DOHH2 (cell line): ENCODE results near the gene NPBWR2.

Experiments
- H3F3A ChIP-seq: fragments of 200-600 bp; sonication (generic), shearing (Covaris generic); 2 replicates; pipeline ENCODE4 v1.6.0; 2016; ENCODE audit warnings: antibody characterized with exemption, mild to moderate bottlenecking; ENCODE audit not compliant: control insufficient read depth, insufficient read depth
- H3K27ac ChIP-seq: fragments of 200-600 bp; sonication (generic); 2 replicates; pipeline ENCODE4 v1.5.1; 2014; ENCODE audit warnings: low read depth, mild to moderate bottlenecking, low read length, moderate library complexity
- H3K27me3 ChIP-seq: fragments of 200-600 bp; sonication (generic); 2 replicates; pipeline ENCODE4 v1.6.1; 2014; ENCODE audit warnings: mild to moderate bottlenecking, low read length, mixed read lengths; ENCODE audit not compliant: control insufficient read depth
- H3K36me3 ChIP-seq: fragments of 200-600 bp; sonication (generic); 2 replicates; pipeline ENCODE4 v1.6.1; 2014; ENCODE audit warnings: mild to moderate bottlenecking, low read length, moderate library complexity, mixed read lengths; ENCODE audit not compliant: control insufficient read depth
- H3K4me1 ChIP-seq: fragments of 200-600 bp; sonication (generic); 2 replicates; pipeline ENCODE4 v1.6.1; 2014; ENCODE audit warnings: mild to moderate bottlenecking, low read length, mixed read lengths; ENCODE audit not compliant: control insufficient read depth
- H3K4me2 ChIP-seq: fragments of 200-600 bp; sonication (generic); 2 replicates; pipeline ENCODE4 v1.6.0; 2014; ENCODE audit warnings: mild to moderate bottlenecking, low read length, moderate library complexity
- H3K4me3 ChIP-seq: fragments of 200-600 bp; sonication (generic); 2 replicates; pipeline ENCODE4 v1.5.1; 2014; ENCODE audit warnings: mild to moderate bottlenecking, low read length, mixed read lengths
- H3K79me2 ChIP-seq: fragments of 200-600 bp; sonication (generic); 2 replicates; pipeline ENCODE4 v1.6.1; 2014; ENCODE audit warnings: mild to moderate bottlenecking, low read length, mixed read lengths; ENCODE audit not compliant: control insufficient read depth
- H3K9me2 ChIP-seq: fragments of 200-600 bp; sonication (generic); replicated peaks from 2 replicates; pipeline ENCODE4 v1.6.1; 2014; ENCODE audit warnings: mild to moderate bottlenecking, low read length, mixed read lengths; ENCODE audit not compliant: control insufficient read depth
- H3K9me3 ChIP-seq: fragments of 200-600 bp; sonication (generic); 2 replicates; pipeline ENCODE4 v1.6.1; 2014; ENCODE audit warnings: antibody characterized with exemption, low read length, mixed read lengths; ENCODE audit not compliant: control insufficient read depth, insufficient read depth
- H4K20me1 ChIP-seq: fragments of 200-600 bp; sonication (generic); 2 replicates; pipeline ENCODE4 v1.6.0; 2014; ENCODE audit warnings: low read depth, mild to moderate bottlenecking, antibody characterized with exemption, low read length, moderate library complexity; ENCODE audit not compliant: control insufficient read depth, insufficient read depth
- EZH2phosphoT487 ChIP-seq: fragments of 200-600 bp; sonication (generic); IDR thresholded peaks from 2 replicates; pipeline ENCODE4 v1.6.1; 2017; ENCODE audit warnings: borderline replicate concordance, mild to moderate bottlenecking, antibody characterized with exemption, low read length, moderate library complexity, mixed read lengths
- TF ChIP-seq, protein P1 (sequence below): fragments of 200-600 bp; sonication (generic); IDR thresholded peaks from one replicate; pipeline ENCODE4 v1.5.1; 2014; ENCODE audit warnings: antibody characterized with exemption, mild to moderate bottlenecking, low read depth, low read length; ENCODE audit not compliant: poor library complexity, severe bottlenecking

Gene NPBWR2

DNA sequence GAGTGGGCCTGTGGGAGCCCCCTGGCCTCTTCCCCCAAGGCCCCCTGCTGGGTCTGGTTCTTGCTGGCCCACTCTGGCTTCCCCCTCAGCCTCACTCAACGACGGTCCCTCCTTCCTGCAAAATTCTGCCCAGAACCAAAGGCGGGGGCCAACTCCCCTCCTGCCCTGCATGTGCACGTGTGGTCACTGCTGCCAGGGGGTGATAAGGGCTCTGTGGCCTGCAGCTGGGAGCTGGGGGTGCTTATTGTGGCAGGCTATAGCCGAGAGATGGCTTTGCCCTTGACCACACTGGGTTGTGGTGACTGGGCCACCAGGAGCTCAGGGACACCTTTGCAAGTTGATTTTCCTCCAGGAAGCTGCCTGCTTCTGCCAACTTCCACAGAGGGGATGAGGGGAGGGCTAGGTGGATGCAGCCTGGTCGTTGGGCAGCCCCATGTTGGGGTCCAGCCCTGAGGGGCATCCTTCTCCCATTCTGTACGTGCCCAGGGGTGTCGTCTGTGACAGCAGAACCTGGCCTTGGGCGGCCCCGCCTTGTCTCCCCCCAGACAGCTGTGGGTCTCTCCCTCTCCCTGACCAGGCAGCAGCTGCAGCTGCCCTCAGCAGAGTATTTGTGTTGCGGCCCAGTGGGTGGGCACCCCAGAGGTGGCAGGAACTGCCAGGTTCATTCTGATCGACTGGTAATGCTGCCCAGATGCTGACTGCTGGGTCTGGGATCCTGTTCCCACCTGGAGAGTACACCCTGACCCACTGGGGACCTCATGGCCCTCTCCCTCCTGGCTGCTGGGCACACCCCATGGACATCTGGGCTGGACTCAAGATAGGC, 38.8 kb downstream of the NPBWR2 start:
- Histone ChIP-seq H3K4me1 (peaks cover 72% of the 10 kb centered on the region), H3K4me2 (no peak overlapping the region), H3K27ac (no peak overlapping the region)

DNA sequence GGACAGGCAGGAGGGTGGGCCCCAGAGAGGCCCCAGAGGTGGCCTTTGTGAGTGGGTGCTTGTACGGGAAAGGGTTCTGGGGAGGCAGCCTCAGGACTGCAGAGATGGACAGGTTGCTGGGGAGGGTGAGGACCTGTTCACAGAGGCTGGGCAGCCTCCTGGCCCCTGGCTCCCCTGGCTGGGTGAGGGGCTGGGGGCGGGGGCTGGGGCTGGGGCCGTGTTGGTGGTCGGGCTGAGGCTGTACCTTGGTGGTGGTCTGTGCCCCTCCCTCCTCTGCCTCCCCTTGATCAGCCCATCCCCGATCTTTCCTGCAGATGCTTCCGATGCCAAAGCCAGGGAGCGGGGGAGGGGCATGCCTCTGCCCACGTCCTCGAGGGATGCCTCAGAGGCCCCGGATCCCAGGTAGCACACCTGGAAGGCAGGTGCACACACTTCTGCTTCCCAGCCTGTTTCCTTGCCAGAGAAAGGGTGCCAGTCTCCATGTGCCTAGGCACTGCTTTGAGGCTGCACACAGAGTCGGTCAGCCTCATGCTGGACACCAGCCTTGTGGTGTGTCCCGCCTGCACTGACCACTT, 39.5 kb downstream of the NPBWR2 start:
- H4K20me1 ChIP-seq, result no peaks in the 10 kb centered on the region
- H3K9me2 ChIP-seq, result no peaks in the 10 kb centered on the region
- TF ChIP-seq, protein P1, sequence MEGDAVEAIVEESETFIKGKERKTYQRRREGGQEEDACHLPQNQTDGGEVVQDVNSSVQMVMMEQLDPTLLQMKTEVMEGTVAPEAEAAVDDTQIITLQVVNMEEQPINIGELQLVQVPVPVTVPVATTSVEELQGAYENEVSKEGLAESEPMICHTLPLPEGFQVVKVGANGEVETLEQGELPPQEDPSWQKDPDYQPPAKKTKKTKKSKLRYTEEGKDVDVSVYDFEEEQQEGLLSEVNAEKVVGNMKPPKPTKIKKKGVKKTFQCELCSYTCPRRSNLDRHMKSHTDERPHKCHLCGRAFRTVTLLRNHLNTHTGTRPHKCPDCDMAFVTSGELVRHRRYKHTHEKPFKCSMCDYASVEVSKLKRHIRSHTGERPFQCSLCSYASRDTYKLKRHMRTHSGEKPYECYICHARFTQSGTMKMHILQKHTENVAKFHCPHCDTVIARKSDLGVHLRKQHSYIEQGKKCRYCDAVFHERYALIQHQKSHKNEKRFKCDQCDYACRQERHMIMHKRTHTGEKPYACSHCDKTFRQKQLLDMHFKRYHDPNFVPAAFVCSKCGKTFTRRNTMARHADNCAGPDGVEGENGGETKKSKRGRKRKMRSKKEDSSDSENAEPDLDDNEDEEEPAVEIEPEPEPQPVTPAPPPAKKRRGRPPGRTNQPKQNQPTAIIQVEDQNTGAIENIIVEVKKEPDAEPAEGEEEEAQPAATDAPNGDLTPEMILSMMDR, result no peak
- no peak for TF ChIP-seq EZH2phosphoT487
- no peak overlapping the region for H3K27ac ChIP-seq
- H3K4me3 ChIP-seq, result no peak overlapping the region
- H3K79me2 ChIP-seq, result peaks cover 13% of the 10 kb centered on the region
- no peak overlapping the region for H3K4me2 ChIP-seq
- H3K27me3 ChIP-seq, result no peaks in the 10 kb centered on the region
- peaks cover 15% of the 10 kb centered on the region for H3K36me3 ChIP-seq
- H3F3A ChIP-seq, result peaks cover 4% of the 10 kb centered on the region; the same call in 1 of the 2 replicates
- H3K4me1 ChIP-seq, result peaks cover 67% of the 10 kb centered on the region
- H3K9me3 ChIP-seq, result no peaks in the 10 kb centered on the region

More for the DNA sequence above, 38.8 kb downstream of the NPBWR2 start:
- Histone ChIP-seq H3K4me3 (no peak overlapping the region), H3K9me2 (no peaks in the 10 kb centered on the region), H3K79me2 (peaks cover 9% of the 10 kb centered on the region), H3K9me3 (no peaks in the 10 kb centered on the region), H3F3A (peaks cover 4% of the 10 kb centered on the region; the same call in 1 of the 2 replicates), H3K36me3 (peaks cover 21% of the 10 kb centered on the region), H3K27me3 (no peaks in the 10 kb centered on the region), H4K20me1 (no peaks in the 10 kb centered on the region)
- no peak for TF ChIP-seq EZH2phosphoT487
- TF ChIP-seq, protein P1, result no peak

DNA sequence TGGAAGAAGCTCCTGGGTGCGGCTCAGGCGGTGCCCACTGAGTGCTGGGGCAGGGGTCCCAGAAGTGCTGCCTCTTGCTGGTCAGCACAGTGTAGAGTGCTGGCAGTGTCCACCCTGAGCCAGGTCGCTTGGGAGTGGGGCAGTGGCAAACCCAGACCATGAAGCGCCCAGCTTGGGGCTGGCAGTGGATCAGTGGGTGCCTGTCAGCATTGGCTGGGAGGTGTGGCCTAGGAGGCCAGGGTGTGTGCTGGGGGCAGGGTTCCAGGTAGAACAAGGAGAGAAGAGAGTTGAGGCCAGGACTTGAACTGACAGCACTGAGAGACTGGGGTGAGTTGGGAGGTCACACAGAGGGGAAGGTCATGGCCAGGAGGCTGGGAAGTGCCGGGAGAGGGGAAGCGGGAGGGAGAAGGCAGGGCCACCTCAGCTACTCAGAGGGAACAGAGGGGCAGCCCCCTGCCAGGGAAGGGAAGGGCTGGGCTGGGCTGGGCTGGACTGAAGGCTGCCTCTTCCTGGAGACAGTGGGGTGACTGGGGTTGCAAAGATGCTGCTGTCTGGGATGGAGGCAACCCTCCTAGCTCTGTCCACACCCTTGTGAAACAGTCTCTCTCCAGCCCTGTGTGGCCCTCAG, 40.2 kb downstream of the NPBWR2 start:
- H3K4me1 ChIP-seq, result peaks cover 66% of the 10 kb centered on the region
- no peak overlapping the region for H3K4me2 ChIP-seq
- H3K27ac ChIP-seq, result no peak overlapping the region

More for the DNA sequence above, 40.2 kb downstream of the NPBWR2 start:
- no peak for TF ChIP-seq EZH2phosphoT487
- TF ChIP-seq, protein P1, result no peak
- peaks cover 2% of the 10 kb centered on the region; the same call in 1 of the 2 replicates for H3F3A ChIP-seq
- H4K20me1 ChIP-seq, result no peaks in the 10 kb centered on the region
- H3K9me3 ChIP-seq, result no peaks in the 10 kb centered on the region
- H3K79me2 ChIP-seq, result peaks cover 13% of the 10 kb centered on the region
- peaks cover 8% of the 10 kb centered on the region for H3K36me3 ChIP-seq
- no peaks in the 10 kb centered on the region for H3K27me3 ChIP-seq
- H3K4me3 ChIP-seq, result no peak overlapping the region
- H3K9me2 ChIP-seq, result no peaks in the 10 kb centered on the region
